ENCODE data around the gene MACF1.

DNA sequence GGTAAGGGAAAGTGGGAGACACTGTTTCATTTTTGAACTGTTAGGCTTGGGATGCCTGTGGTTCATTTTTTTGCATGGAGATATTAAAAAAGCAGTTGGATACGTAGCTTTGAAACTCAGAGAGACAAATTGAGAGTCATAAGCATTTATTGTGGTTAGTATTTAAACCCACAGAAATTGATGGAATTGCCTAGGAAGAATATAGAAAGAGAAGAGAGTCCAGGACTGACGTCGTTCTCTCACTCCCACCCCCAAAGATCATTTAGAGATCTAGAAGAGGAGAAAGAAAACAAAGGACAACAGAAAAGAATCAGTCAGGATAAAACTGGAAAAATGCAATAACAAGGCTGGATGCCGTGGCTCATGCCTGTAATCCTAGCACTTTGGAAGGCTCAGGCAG is 213.7 kb downstream of the MACF1 start:
- TF ChIP-seq, protein P1, sequence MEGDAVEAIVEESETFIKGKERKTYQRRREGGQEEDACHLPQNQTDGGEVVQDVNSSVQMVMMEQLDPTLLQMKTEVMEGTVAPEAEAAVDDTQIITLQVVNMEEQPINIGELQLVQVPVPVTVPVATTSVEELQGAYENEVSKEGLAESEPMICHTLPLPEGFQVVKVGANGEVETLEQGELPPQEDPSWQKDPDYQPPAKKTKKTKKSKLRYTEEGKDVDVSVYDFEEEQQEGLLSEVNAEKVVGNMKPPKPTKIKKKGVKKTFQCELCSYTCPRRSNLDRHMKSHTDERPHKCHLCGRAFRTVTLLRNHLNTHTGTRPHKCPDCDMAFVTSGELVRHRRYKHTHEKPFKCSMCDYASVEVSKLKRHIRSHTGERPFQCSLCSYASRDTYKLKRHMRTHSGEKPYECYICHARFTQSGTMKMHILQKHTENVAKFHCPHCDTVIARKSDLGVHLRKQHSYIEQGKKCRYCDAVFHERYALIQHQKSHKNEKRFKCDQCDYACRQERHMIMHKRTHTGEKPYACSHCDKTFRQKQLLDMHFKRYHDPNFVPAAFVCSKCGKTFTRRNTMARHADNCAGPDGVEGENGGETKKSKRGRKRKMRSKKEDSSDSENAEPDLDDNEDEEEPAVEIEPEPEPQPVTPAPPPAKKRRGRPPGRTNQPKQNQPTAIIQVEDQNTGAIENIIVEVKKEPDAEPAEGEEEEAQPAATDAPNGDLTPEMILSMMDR (IDR thresholded peaks at IDR 0.05) = no peak
- no peak for TF ChIP-seq POLR2A (IDR thresholded peaks at IDR 0.05)
